ENCODE measurements around the gene TBL1Y.

The TBL1Y gene

DNA sequence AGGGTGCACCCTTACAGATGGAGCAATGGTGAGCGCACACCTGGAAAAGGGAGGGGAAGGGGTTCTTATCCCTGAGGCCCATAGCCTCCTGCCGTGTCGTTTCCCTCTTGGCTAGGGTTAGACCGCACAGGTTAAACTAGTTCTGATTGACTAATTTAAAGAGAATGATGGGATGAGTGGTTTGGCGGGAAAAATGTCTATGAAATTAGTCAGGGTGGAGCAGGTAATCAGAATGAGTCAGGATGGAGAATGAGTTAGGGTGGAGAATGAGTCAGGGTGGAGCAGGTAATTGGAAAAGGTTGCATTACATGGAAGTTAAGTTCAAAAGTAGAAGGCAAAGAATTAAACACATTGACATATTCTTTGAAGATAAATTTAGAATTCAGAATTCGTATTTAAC is 196.7 kb downstream of the TBL1Y start:
- H3K4me3 ChIP-seq (ENCODE audit: low read length): no peak overlapping the region
- TF ChIP-seq CTCF (conservative IDR thresholded peaks at IDR 0.05; ENCODE audit: low read length): no peak
- DNase-seq (ENCODE audit: low read depth): no peak

DNA sequence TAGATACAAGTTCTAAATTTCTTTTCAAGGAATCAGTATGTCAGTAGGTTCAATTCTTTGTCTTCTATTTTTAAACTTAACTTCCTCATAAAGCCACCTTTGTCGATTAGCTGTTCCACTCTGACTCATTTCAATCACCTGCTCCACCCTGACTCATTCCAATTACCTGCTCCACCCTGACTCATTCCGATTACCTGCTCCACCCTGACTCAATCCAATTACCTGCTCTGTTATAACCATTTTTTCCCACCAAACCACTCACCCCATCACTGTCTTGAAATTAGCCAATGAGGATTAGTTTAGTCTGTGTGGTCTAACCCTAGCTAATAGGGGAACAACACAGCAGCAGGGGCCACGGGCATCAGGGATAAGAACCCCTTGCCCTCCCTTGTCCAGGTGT is 199.6 kb downstream of the TBL1Y start:
- TF ChIP-seq CTCF (conservative IDR thresholded peaks at IDR 0.05; ENCODE audit: low read length): no peak
- H3K4me3 ChIP-seq (ENCODE audit: low read length): no peak overlapping the region
- DNase-seq (ENCODE audit: low read depth): no peak

DNA sequence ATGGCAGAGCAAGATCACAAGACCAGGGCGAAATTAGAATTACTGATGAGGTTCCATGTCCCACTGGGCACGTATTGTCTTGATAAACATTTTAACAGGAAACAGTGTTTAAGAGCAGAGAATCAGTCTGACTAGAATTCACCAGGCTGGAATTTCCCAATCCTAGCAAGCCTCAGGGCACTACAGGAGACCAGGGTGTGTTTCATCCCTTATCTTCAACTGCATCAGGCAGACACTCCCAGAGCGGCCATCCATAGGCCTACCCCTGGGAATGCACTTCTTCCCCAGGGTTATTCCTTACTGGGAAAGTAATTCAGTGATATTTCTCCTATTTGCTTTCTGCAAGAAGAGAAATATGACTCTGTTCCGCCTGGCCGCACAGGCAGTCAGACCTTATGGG is 205.4 kb downstream of the TBL1Y start:
- no peak for DNase-seq (ENCODE audit: low read depth)
- TF ChIP-seq CTCF (conservative IDR thresholded peaks at IDR 0.05; ENCODE audit: low read length): no peak

GRCh38 chrY:7122202-7122601 is 211.7 kb downstream of the TBL1Y start:
- DNase-seq (ENCODE audit: low read depth): no peak
- no peak for TF ChIP-seq CTCF (conservative IDR thresholded peaks at IDR 0.05; ENCODE audit: low read length)
- no peak overlapping the region for H3K4me3 ChIP-seq (ENCODE audit: low read length)

More for the DNA sequence above, 205.4 kb downstream of the TBL1Y start:
- no peak overlapping the region for H3K4me3 ChIP-seq (ENCODE audit: low read length)

DNA sequence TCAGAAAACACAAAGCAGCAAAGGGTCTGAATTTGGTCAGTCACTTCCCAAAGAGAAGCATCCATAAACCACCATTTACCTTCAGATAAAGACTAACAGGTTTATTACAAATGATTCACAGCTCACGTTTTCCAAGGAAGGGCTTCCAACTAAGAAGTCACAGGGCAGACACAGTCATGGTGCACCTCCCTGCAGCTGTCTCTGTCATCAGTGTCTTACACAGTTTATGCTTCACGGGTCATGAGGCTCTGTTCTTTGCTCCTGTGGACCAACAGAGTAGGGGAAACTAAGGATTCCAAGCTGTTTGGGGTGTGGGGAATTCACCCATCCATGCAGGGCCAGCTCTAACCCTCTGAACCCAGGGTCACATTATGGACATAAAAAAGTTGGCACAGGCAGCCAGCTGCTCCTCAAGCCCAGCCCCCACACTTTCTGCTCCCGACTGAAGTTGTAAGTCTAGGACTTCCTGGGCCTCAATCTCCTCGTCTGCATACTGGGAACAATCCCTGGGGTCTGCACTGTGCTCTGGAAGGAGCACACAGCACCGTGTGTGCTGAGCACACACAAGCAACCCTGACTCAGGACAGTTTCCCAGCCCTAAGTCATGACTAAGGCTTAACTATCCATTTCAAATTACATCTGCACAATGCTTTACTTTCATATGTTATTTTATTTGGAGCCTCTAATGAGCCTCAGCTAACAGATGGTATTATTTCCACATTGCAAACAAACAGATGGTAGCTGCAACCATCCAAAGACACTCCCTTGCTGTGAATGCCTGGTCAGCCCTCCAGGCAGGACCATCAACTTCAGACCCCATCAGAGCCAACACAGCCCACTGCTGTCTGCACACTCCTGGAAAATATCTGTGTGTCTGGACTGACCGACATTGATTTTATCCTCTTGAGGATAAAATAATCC is 214.9 kb downstream of the TBL1Y start:
- no peak for DNase-seq (ENCODE audit: low read depth)
- TF ChIP-seq CTCF (conservative IDR thresholded peaks at IDR 0.05; ENCODE audit: low read length): no peak
- no peak overlapping the region for H3K4me3 ChIP-seq (ENCODE audit: low read length)

- TF ChIP-seq CTCF (conservative IDR thresholded peaks at IDR 0.05; ENCODE audit: low read length): no peak
- no peak for DNase-seq (ENCODE audit: low read depth)
Observed at GRCh38 chrY:7128211-7128610, 217.7 kb downstream of the TBL1Y start.

More at GRCh38 chrY:7128211-7128610, 217.7 kb downstream of the TBL1Y start:
- no peak overlapping the region for H3K4me3 ChIP-seq (ENCODE audit: low read length)
